ENCODE data around the gene CXCL9.
A peak's percentile ranks its signal among the peaks of the same experiment; 100 is the strongest.
"Not testable (repeated sequence)": the region's sequence is repeated elsewhere in the genome, so short reads cannot be mapped to it uniquely, and the experiment has no call there.

The CXCL9 gene

GRCh38 chr4:76007089-76007862 is at the start of gene CXCL9:
TSS of gene CXCL9 (minus strand) at chr4:76007509. CDS start at chr4:76007449, 60 bp downstream.
- DNase-seq (ENCODE audit: low spot score), result peak; percentile 61

- DNase-seq (ENCODE audit: low spot score), result no peak
Observed at GRCh38 chr4:76055421-76055820, 48.1 kb upstream of the CXCL9 start.

DNA sequence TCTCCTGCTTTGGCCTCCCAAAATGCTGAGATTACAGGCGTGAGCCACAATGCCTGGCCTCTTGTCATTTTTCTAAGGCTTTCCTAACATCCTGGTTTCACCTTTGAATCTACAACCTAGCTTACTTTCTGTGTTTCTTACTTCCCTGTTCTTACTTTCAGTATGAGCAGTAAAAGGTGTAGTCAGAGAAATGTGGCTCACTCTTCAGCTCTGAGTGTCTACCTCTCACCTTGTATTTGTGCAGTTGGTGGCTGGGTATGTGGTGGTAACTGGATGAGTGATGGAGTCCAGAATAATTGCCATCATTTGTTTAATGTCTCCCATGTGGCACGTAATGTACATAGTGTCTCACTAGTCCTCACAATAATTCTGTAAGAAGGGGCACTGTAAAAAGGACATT is 47.7 kb upstream of the CXCL9 start:
- DNase-seq (ENCODE audit: low spot score), result no peak

DNA sequence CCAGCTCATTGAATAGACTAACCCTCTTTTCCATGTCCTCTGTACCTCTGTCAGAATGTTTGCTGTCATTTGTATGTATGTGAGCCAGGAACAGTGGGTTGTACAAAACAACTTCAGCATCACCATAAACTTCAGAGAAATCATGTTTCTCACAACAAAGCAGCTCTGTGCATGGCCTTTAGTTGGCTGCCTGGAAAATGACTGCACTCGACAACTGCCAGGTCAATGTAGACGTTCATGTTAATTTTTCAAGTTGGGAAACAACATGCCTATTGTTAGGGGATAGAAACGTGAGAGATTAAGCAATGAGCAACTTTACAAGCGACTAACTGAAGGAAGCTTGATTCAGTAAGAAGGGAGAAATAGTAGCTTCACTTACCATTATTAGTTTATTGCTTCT is 46.4 kb upstream of the CXCL9 start:
- DNase-seq (ENCODE audit: low spot score), result no peak

DNA sequence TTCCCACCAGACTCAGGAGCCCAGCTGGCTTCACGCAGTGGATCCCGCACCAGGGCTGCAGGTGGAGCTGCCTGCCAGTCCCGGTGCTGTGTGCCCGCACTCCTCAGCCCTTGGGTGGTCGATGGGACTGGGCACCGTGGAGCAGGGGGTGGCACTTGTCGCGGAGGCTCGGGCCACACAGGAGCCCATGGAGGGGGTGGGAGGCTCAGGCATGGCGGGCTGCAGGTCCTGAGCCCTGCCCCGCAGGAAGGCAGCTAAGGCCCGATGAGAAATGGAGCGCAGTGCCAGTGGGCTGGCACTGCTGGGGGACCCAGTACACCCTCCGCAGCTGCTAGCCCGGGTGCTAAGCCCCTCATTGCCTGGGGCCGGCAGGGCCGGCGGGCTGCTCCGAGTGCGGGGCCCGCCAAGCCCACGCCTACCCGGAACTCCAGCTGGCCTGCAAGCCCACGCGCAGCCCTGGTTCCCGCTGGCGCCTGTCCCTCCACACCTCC is 43.3 kb upstream of the CXCL9 start:
- DNase-seq (ENCODE audit: low spot score), result not testable (repeated sequence)

GRCh38 chr4:76049860-76050416 is 42.6 kb upstream of the CXCL9 start:
- DNase-seq (ENCODE audit: low spot score), result not testable (repeated sequence)

- not testable (repeated sequence) for DNase-seq (ENCODE audit: low spot score)
Observed at GRCh38 chr4:76044686-76045085, 37.4 kb upstream of the CXCL9 start.

DNA sequence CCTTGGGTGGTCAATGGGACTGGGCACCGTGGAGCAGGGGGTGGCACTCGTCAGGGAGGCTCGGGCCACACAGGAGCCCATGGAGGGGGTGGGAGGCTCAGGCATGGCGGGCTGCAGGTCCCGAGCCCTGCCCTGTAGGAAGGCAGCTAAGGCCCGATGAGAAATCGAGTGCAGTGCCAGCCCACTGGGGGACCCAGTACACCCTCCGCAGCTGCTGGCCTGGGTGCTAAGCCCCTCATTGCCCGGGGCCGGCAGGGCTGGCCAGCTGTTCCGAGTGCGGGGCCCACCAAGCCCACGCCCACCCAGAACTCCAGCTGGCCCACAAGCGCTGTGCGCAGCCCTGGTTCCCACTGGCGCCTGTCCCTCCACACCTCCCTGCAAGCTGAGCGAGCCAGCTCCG is 36.0 kb upstream of the CXCL9 start:
- DNase-seq (ENCODE audit: low spot score), result not testable (repeated sequence)

- DNase-seq (ENCODE audit: low spot score), result not testable (repeated sequence)
Observed at GRCh38 chr4:76042241-76042998, 35.1 kb upstream of the CXCL9 start.

GRCh38 chr4:76036855-76037254 is 29.5 kb upstream of the CXCL9 start:
- no peak for DNase-seq (ENCODE audit: low spot score)

GRCh38 chr4:76035799-76036380 is 28.6 kb upstream of the CXCL9 start, which contains the start of gene CXCL11:
TSS of gene CXCL11 (minus strand) at chr4:76036070. CDS start at chr4:76035987, 83 bp downstream.
- no peak for DNase-seq (ENCODE audit: low spot score)

GRCh38 chr4:76035141-76035540 is 27.8 kb upstream of the CXCL9 start:
- DNase-seq (ENCODE audit: low spot score), result no peak

DNA sequence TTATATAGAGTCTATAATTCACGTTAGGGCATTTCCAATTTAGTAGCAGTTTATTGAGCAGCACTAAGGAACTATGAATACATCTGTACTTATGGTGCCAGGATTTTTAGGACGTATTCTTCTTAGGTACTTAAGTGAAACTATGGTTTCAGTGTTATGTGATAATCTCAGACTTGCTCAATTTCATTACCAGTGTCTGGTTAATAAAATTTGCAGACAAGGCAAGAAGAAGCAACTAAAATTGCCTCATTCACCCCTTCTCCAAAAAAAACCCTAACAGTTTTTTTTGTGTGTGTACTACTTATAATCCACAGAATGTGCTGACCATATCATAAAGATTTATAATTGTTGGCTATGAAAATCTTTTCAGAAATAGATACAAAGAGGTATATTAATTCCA is 22.0 kb upstream of the CXCL9 start:
- no peak for DNase-seq (ENCODE audit: low spot score)

- DNase-seq (ENCODE audit: low spot score), result no peak
Observed at GRCh38 chr4:76028350-76028765, 21.0 kb upstream of the CXCL9 start.

DNA sequence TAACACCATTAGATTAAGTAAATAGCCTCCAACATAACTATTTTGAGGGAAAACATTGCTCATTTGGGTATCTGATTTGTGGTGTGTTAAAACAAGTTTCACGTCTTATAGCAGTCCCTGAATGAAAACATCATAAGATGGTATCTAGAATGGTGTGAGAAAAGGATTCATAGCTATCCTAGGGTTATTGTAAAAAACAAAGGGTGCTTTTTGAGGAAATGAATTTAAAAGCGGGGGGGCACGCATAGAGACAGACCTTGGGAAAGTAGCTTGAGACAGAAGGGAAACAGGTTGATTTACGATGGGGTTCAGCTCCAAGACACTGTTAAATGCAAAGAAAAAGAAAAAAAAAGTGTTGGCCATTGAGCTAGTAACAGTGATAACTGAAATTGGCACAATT is 16.8 kb upstream of the CXCL9 start:
- DNase-seq (ENCODE audit: low spot score), result no peak

DNA sequence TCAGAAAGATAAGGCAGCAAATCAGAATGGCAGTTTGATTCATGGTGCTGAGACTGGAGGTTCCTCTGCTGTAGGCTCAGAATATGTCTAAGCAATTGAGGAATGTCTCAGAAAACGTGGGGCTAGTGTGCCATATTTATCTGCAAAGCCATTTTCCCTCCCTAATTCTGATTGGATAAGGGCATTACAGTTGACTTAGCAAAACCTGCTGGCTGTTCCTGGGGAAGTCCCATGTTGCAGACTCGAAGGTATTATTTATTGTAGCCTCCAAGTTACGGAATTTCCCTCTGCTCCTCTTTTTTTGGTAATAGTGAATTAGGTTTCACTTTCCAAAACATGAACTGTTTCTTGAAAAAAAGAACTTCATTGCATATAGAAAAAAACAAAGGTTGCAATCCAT is 16.1 kb upstream of the CXCL9 start, which contains the start of gene CXCL10:
Gene CXCL10 (minus strand): TSS at position 109 of the 400 bp plus-strand sequence. CDS start 66 bp downstream, at position 43.
- no peak for DNase-seq (ENCODE audit: low spot score)

DNA sequence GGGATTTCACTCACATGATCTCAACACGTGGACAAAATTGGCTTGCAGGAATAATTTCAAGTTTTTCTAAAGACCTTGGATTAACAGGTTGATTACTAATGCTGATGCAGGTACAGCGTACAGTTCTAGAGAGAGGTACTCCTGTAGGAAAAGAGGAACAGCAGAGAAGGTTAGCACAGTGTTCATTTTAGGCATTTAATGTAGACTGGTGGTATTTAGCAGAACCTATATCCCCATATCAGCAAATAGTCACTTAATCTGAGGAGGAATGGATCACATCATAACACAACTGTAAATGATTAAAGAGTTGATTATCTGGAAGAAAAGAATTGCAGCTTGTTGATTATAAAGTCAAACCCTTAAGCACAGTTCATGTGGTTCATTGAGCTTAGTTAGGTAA is 15.4 kb upstream of the CXCL9 start:
- DNase-seq (ENCODE audit: low spot score), result no peak

- no peak for DNase-seq (ENCODE audit: low spot score)
Observed at GRCh38 chr4:76022031-76022430, 14.7 kb upstream of the CXCL9 start.

GRCh38 chr4:76017056-76017686 is 9.9 kb upstream of the CXCL9 start:
- no peak for DNase-seq (ENCODE audit: low spot score)

DNA sequence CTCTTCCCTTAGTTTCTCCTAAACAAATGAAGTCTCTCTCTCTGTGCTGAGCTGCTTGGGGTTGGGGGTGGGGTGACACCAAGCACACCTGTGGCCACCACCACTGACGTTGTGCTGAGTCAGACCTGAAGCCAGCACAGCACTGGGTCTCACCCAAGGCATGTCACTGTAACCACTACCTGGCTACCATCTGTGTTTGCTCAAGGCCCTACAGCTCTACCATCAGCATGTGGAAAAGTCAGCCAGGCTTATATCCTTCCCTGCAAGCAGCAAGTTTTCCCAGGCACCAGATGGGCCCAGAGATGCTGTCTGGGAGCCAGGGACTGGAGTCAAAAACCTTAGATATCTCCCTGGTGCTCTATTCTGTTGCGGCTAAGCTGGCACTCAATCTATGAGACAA is 9.1 kb upstream of the CXCL9 start:
- no peak for DNase-seq (ENCODE audit: low spot score)

GRCh38 chr4:76013540-76013939 is 6.2 kb upstream of the CXCL9 start:
- DNase-seq (ENCODE audit: low spot score), result no peak

DNA sequence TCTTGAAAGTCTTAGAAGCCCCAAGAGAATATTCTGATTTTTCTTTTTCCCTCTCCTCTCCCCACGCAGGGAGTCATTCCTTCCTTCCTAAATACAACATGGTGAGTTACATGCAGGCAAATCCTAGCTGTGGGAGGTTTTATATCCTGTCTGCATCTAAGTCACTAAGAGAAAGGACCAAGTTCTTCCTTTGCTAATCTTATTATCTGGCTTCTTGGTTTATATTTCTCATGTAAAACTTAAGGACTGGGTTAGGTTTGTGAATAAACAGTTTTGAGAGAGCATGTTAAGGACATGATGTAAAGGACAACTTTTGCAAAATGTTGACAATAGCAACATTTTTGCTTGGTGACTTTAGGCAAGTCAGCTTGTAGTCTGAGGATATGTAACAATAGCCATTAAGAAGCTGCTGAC is 5.1 kb upstream of the CXCL9 start:
- no peak for DNase-seq (ENCODE audit: low spot score)

Measured in LoVo (cell line).